Fibroblast of lung (primary cell): ENCODE results near the gene ITPR2. TPM values are rescaled to one million over a fixed set of nuclear protein-coding genes. Genes with fewer than 3 reads are reported as not detected.

Source experiments
- DNase-seq, 2 donors: peaks; one replicate each; pipeline versions ENCODE4 v3.0.0 to v3.0.0-alpha.2; 2010; ENCODE audit warnings: low read depth in 2 of 2
- H2AFZ ChIP-seq: 2 replicates; pipeline ENCODE4 v1.5.1; 2012; ENCODE audit warnings: low read length, control low read depth, inconsistent platforms
- H3K27ac ChIP-seq: 2 replicates; pipeline ENCODE4 v1.5.1; 2011; ENCODE audit warnings: low read length, control low read depth; ENCODE audit not compliant: insufficient read depth
- H3K27me3 ChIP-seq: 2 replicates; pipeline ENCODE4 v1.5.1; 2011; ENCODE audit warnings: mild to moderate bottlenecking, low read length; ENCODE audit not compliant: control insufficient read depth, insufficient read depth
- H3K36me3 ChIP-seq: 2 replicates; pipeline ENCODE4 v1.5.1; 2011; ENCODE audit warnings: low read length; ENCODE audit not compliant: control insufficient read depth, insufficient read depth
- H3K4me1 ChIP-seq: 2 replicates; pipeline ENCODE4 v1.5.1; 2011; ENCODE audit warnings: low read length; ENCODE audit not compliant: control insufficient read depth, insufficient read depth; ENCODE audit errors: extremely low read depth
- H3K4me2 ChIP-seq: 2 replicates; pipeline ENCODE4 v1.5.1; 2011; ENCODE audit warnings: low read length, control low read depth; ENCODE audit not compliant: insufficient read depth; ENCODE audit errors: extremely low read depth
- H3K4me3 ChIP-seq, 4 experiments: fragments of 200-600 bp in 1 of 4; sonication (generic) in 1 of 4; replicated peaks in 1 of 4; 2 replicates each; pipeline ENCODE4 v1.5.1; 2011 to 2016; ENCODE audit warnings: low read length in 4 of 4, low read depth in 3 of 4, mild to moderate bottlenecking in 3 of 4, control low read depth in 2 of 4, inconsistent platforms in 1 of 4, mixed read lengths in 1 of 4; ENCODE audit not compliant: insufficient read depth in 1 of 4; ENCODE audit errors: control extremely low read depth in 1 of 4
- H3K79me2 ChIP-seq: 2 replicates; pipeline ENCODE4 v1.5.1; 2012; ENCODE audit warnings: mild to moderate bottlenecking, low read length, inconsistent platforms; ENCODE audit not compliant: control insufficient read depth, insufficient read depth
- H3K9ac ChIP-seq: 2 replicates; pipeline ENCODE4 v1.5.1; 2011; ENCODE audit warnings: mild to moderate bottlenecking, low read length, control low read depth; ENCODE audit not compliant: insufficient read depth
- H3K9me3 ChIP-seq: 2 replicates; pipeline ENCODE4 v1.5.1; 2012; ENCODE audit warnings: low read depth, low read length; ENCODE audit not compliant: control insufficient read depth, insufficient read depth
- H4K20me1 ChIP-seq: 2 replicates; pipeline ENCODE4 v1.5.1; 2011; ENCODE audit warnings: low read length; ENCODE audit not compliant: control insufficient read depth, insufficient read depth; ENCODE audit errors: extremely low read depth
- CTCF ChIP-seq, 2 donors: IDR thresholded peaks in 1 of 2; conservative IDR thresholded peaks in 1 of 2; 1 replicate in 1 of 2; 2 replicates in 1 of 2; pipeline ENCODE4 v1.5.1; 2011 to 2012; ENCODE audit warnings: low read length in 2 of 2, control low read depth in 1 of 2, inconsistent platforms in 1 of 2, low read depth in 1 of 2, mild to moderate bottlenecking in 1 of 2
- EZH2 ChIP-seq: IDR thresholded peaks from 2 replicates; pipeline ENCODE4 v1.5.1; 2012; ENCODE audit warnings: low read length, control low read depth, mild to moderate bottlenecking; ENCODE audit errors: missing control alignments
- polyA plus RNA-seq, 2 donors: library from polyadenylated mRNA; depleted of rRNA in 1 of 2; stranded (reverse) in 1 of 2; unstranded in 1 of 2; fragments of >200 nt; gene quantifications; 2 replicates each; pipeline ENCODE4 v1.2.1, GENCODE V29; 2011 to 2012; ENCODE audit warnings: missing spikeins in 1 of 2
- total RNA-seq: library from RNA; depleted of rRNA; stranded (reverse); fragments of >200 nt; gene quantifications from 2 replicates; pipeline ENCODE4 v1.2.1, GENCODE V29; 2014

ITPR2 gene
- total and polyA plus RNA-seq, 2 donors (not counting 1 experiment from before 2014, with no cell fraction given), result 5.1 to 24.6 TPM

DNA sequence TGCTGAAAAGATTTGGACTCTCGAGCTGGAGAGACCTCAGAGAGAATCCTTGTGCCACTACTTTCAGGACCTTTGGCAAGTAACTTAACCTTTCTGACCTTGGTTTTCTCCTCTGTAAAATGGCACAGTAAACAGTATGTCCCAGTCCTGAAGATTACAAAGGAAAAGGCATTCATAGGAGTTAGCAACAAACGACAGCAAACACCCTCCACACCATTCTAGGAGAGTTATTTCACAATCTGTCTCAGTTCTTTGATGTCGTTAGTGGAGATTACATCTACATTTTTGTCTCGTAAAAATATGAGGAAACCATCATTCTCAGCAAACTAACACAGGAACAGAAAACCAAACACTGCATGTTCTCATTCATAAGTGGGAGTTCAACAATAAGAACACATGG is 205.7 kb downstream of the ITPR2 start:
- no peaks in the 10 kb centered on the region for H3K27me3 ChIP-seq
- H3K27ac ChIP-seq, result no peak overlapping the region
- no peak overlapping the region for H3K4me2 ChIP-seq
- DNase-seq, result peak in 1 of 2 donors; percentile 25
- no peaks in the 10 kb centered on the region for H3K79me2 ChIP-seq
- peaks cover 13% of the 10 kb centered on the region for H3K4me1 ChIP-seq
- H3K4me3 ChIP-seq, result no peak overlapping the region
- TF ChIP-seq EZH2 (no peak), CTCF (conservative IDR thresholded peaks at IDR 0.05 in 1 of 2, IDR thresholded peaks at IDR 0.05 in 1 of 2; ENCODE audit: low read depth in 1 of 2, low read length in 2 of 2) (no peak)
- H3K36me3 ChIP-seq, result peaks cover 2% of the 10 kb centered on the region
- no peak overlapping the region for H3K9ac ChIP-seq
- H2AFZ ChIP-seq, result no peak overlapping the region
- H4K20me1 ChIP-seq, result no peaks in the 10 kb centered on the region
- H3K9me3 ChIP-seq, result no peaks in the 10 kb centered on the region

GRCh38 chr12:26623136-26623535 is 209.9 kb downstream of the ITPR2 start:
- H3K4me3 ChIP-seq, result no peak overlapping the region
- peaks cover 4% of the 10 kb centered on the region for H3K4me1 ChIP-seq
- H2AFZ ChIP-seq, result no peak overlapping the region
- H4K20me1 ChIP-seq, result no peaks in the 10 kb centered on the region
- H3K9ac ChIP-seq, result no peak overlapping the region
- DNase-seq, result no peak
- no peak overlapping the region for H3K4me2 ChIP-seq
- H3K27ac ChIP-seq, result no peak overlapping the region
- no peaks in the 10 kb centered on the region for H3K79me2 ChIP-seq
- H3K9me3 ChIP-seq, result no peaks in the 10 kb centered on the region
- no peaks in the 10 kb centered on the region for H3K27me3 ChIP-seq
- H3K36me3 ChIP-seq, result peaks cover 2% of the 10 kb centered on the region
- TF ChIP-seq EZH2, result no peak

GRCh38 chr12:26622601-26623000 is 210.4 kb downstream of the ITPR2 start:
- Histone ChIP-seq H3K27ac (no peak overlapping the region), H3K4me1 (peaks cover 4% of the 10 kb centered on the region), H3K4me3 (no peak overlapping the region), H3K4me2 (no peak overlapping the region), H4K20me1 (no peaks in the 10 kb centered on the region), H3K27me3 (no peaks in the 10 kb centered on the region), H3K36me3 (peaks cover 2% of the 10 kb centered on the region), H2AFZ (no peak overlapping the region), H3K9ac (no peak overlapping the region), H3K9me3 (no peaks in the 10 kb centered on the region), H3K79me2 (no peaks in the 10 kb centered on the region)
- no peak for DNase-seq
- TF ChIP-seq EZH2 (no peak), CTCF (conservative IDR thresholded peaks at IDR 0.05 in 1 of 2, IDR thresholded peaks at IDR 0.05 in 1 of 2; ENCODE audit: low read depth in 1 of 2, low read length in 2 of 2) (no peak)
